ENCODE results near the gene AKAP8. TPM values are rescaled to one million over a fixed set of nuclear protein-coding genes. Genes with fewer than 3 reads are reported as not detected.

The AKAP8 gene
- total RNA-seq, 1 donor from 2014 or later, result 41.3 TPM

GRCh38 chr19:15424692-15425272 lies 45.2 kb upstream of the AKAP8 start:
- H3K9me3 Mint-ChIP-seq, result no peaks in the 10 kb centered on the region
- H3K27me3 Mint-ChIP-seq (ENCODE audit: low read depth), result no peaks in the 10 kb centered on the region
- DNase-seq (ENCODE audit: low read depth, low spot score), result no peak
- H3K4me3 Mint-ChIP-seq, result no peak overlapping the region
- H3K27ac Mint-ChIP-seq (ENCODE audit: unreplicated experiment), result no peak overlapping the region
- no peaks in the 10 kb centered on the region for H3K4me1 Mint-ChIP-seq
- H3K36me3 Mint-ChIP-seq (ENCODE audit: low read depth), result peaks cover 21% of the 10 kb centered on the region
- TF ChIP-seq CTCF (conservative IDR thresholded peaks at IDR 0.05), result no peak

GRCh38 chr19:15424121-15424520 lies 44.5 kb upstream of the AKAP8 start:
- H3K27me3 Mint-ChIP-seq (ENCODE audit: low read depth), result no peaks in the 10 kb centered on the region
- no peak for DNase-seq (ENCODE audit: low read depth, low spot score)
- H3K4me3 Mint-ChIP-seq, result no peak overlapping the region
- no peak overlapping the region for H3K27ac Mint-ChIP-seq (ENCODE audit: unreplicated experiment)
- no peak for TF ChIP-seq CTCF (conservative IDR thresholded peaks at IDR 0.05)
- peaks cover 2% of the 10 kb centered on the region for H3K4me1 Mint-ChIP-seq
- no peaks in the 10 kb centered on the region for H3K9me3 Mint-ChIP-seq
- peaks cover 21% of the 10 kb centered on the region for H3K36me3 Mint-ChIP-seq (ENCODE audit: low read depth)

GRCh38 chr19:15423130-15423529 lies 43.5 kb upstream of the AKAP8 start:
- no peaks in the 10 kb centered on the region for H3K9me3 Mint-ChIP-seq
- no peak overlapping the region for H3K27ac Mint-ChIP-seq (ENCODE audit: unreplicated experiment)
- DNase-seq (ENCODE audit: low read depth, low spot score), result no peak
- peaks cover 25% of the 10 kb centered on the region for H3K36me3 Mint-ChIP-seq (ENCODE audit: low read depth)
- no peak for TF ChIP-seq CTCF (conservative IDR thresholded peaks at IDR 0.05)
- H3K27me3 Mint-ChIP-seq (ENCODE audit: low read depth), result peaks cover 4% of the 10 kb centered on the region
- H3K4me3 Mint-ChIP-seq, result no peak overlapping the region
- H3K4me1 Mint-ChIP-seq, result peaks cover 9% of the 10 kb centered on the region

- H3K27ac Mint-ChIP-seq (ENCODE audit: unreplicated experiment), result no peak overlapping the region
- TF ChIP-seq CTCF (conservative IDR thresholded peaks at IDR 0.05), result no peak
- peaks cover 15% of the 10 kb centered on the region for H3K4me1 Mint-ChIP-seq
- H3K4me3 Mint-ChIP-seq, result peak overlapping the region; percentile 27
- DNase-seq (ENCODE audit: low read depth, low spot score), result no peak
- no peaks in the 10 kb centered on the region for H3K9me3 Mint-ChIP-seq
- H3K27me3 Mint-ChIP-seq (ENCODE audit: low read depth), result peaks cover 4% of the 10 kb centered on the region
- H3K36me3 Mint-ChIP-seq (ENCODE audit: low read depth), result peaks cover 25% of the 10 kb centered on the region
These were observed 42.9 kb upstream of the AKAP8 start for GRCh38 chr19:15422296-15423075.

GRCh38 chr19:15421721-15422260 lies 42.2 kb upstream of the AKAP8 start:
- Mint-ChIP-seq H3K9me3 (no peaks in the 10 kb centered on the region), H3K27me3 (ENCODE audit: low read depth) (peaks cover 4% of the 10 kb centered on the region), H3K36me3 (ENCODE audit: low read depth) (peaks cover 22% of the 10 kb centered on the region), H3K4me3 (peak overlapping the region; percentile 27), H3K27ac (ENCODE audit: unreplicated experiment) (no peak overlapping the region), H3K4me1 (peaks cover 22% of the 10 kb centered on the region)
- no peak for DNase-seq (ENCODE audit: low read depth, low spot score)
- TF ChIP-seq CTCF (conservative IDR thresholded peaks at IDR 0.05), result no peak

Measured in neural crest cell (in vitro differentiated cells).